Stimulated activated effector memory CD8-positive, alpha-beta T cell treated with anti-CD3 and anti-CD28 coated beads, Interleukin-12 subunit alpha, Interleukin-12 subunit beta, amount 100 ng/mL, for 72 hours (primary cell): Measurements from ENCODE around the gene PUS10.
"Not testable (repeated sequence)": the region's sequence is repeated elsewhere in the genome, so short reads cannot be mapped to it uniquely, and the experiment has no call there.

Experiments
- ATAC-seq: fragments of 150-1000 bp; cut with Tn5 transposase; 2 replicates; pipeline ENCODE4 v1.10.0; 2021
- DNase-seq, 2 donors: peaks; one replicate each; pipeline ENCODE4 v3.0.0; 2021 to 2022; ENCODE audit warnings: low spot score in 2 of 2
- H3K27ac Mint-ChIP-seq: one replicate; pipeline ENCODE4 v1.8.0; 2022; ENCODE audit warnings: mild to moderate bottlenecking, mixed read lengths
- H3K36me3 Mint-ChIP-seq: one replicate; pipeline ENCODE4 v1.8.0; 2022; ENCODE audit warnings: mild to moderate bottlenecking, mixed read lengths
- H3K4me1 Mint-ChIP-seq: one replicate; pipeline ENCODE4 v1.8.0; 2022; ENCODE audit warnings: mixed read lengths
- H3K4me3 Mint-ChIP-seq: one replicate; pipeline ENCODE4 v1.8.0; 2022; ENCODE audit warnings: mild to moderate bottlenecking, mixed read lengths
- H3K9me3 Mint-ChIP-seq: one replicate; pipeline ENCODE4 v1.8.0; 2022; ENCODE audit warnings: mixed read lengths

The PUS10 gene

DNA sequence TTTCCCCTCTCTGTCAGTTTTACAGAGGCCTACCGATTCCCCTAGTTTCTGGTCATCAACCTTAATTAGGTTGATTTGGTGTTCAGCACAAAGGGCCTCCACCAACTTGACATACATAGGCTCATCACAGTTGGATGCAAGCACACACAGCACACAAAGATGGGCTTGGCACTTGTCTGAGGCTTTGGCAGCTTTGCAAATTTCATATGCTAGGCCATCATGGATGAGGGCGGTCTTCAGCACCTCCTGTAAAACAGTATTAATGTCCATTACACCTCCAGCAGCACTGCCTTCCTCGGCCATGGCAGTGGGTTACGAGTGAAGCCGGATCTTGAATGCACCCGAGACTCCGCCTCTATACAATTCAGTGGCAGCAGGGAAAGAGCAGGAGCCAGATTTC, 79.8 kb downstream of the PUS10 start:
- Mint-ChIP-seq H3K27ac (no peak overlapping the region), H3K9me3 (no peaks in the 10 kb centered on the region), H3K36me3 (peaks cover 66% of the 10 kb centered on the region), H3K4me1 (peaks cover 34% of the 10 kb centered on the region), H3K4me3 (no peak overlapping the region)
- no peak for ATAC-seq
- DNase-seq, result no peak

DNA sequence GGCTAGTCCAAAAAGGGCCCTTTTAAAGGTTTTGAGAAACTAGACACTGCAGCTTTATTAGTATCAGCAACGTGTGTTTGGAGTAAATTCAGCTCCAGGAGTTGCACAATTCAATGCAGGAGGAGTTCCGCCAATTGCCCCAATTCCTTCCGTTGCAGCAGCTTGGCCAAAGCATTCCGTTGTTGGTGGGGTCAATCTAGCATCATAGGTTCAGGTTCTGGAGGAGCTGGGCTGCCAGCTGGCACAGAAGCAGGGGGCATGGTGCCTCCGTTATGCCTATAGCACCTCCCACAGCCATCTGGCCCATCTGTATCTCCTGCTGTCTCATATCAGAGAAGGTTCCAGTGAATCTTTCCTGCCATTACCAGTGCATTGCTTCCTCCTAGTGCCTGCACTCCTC, 81.3 kb downstream of the PUS10 start:
- Mint-ChIP-seq H3K9me3 (no peaks in the 10 kb centered on the region), H3K4me1 (peaks cover 38% of the 10 kb centered on the region), H3K4me3 (no peak overlapping the region), H3K27ac (no peak overlapping the region), H3K36me3 (peaks cover 68% of the 10 kb centered on the region)
- ATAC-seq, result no peak
- DNase-seq, result no peak

- Mint-ChIP-seq H3K9me3 (no peaks in the 10 kb centered on the region), H3K4me1 (peaks cover 33% of the 10 kb centered on the region), H3K27ac (no peak overlapping the region), H3K36me3 (peaks cover 79% of the 10 kb centered on the region), H3K4me3 (no peak overlapping the region)
- ATAC-seq (no peak), DNase-seq (no peak)
Observed at GRCh38 chr2:60934165-60934722, 83.8 kb downstream of the PUS10 start.

DNA sequence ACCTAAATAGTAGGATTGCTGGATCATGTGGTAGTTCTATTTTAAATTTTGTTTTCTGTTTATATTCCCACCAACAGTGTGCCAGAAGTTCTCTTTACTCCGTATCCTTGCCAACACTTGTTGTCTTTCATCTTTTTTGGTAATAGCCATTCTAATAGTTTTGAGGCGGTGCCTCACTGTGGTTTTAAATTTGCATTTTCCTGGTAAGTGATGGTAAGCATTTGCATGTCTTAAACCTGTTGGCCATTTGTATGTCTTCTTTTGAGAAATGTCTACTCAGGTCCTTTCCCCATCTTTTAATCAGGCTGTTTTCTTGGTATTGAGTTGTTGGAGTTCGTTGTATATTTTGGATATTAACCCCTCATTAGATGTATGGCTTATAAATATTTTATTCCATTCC, 85.1 kb downstream of the PUS10 start:
- peaks cover 20% of the 10 kb centered on the region for H3K4me1 Mint-ChIP-seq
- H3K36me3 Mint-ChIP-seq, result peaks cover 76% of the 10 kb centered on the region
- no peaks in the 10 kb centered on the region for H3K9me3 Mint-ChIP-seq
- ATAC-seq, result no peak
- H3K4me3 Mint-ChIP-seq, result no peak overlapping the region
- H3K27ac Mint-ChIP-seq, result no peak overlapping the region
- DNase-seq, result no peak

DNA sequence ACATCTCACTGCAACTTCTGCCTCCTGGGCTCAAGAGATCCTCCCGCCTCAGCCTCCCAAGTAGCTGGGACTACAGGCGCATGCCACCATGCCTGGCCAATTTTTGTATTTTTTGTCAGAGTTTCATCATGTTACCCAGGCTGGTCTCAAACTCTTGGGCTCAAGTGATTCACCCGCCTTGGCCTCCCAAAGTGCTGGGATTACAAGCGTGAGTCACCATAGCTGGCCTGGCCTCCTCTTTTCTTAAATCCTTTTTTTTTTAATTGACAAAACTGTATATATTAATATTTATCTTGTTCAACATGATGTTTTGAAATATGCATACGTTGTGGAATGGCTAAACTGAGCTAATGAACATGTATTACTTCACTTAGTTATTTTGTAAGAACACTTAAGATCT, 86.0 kb downstream of the PUS10 start:
- not testable (repeated sequence) for DNase-seq, ATAC-seq, H3K4me3 Mint-ChIP-seq, H3K9me3 Mint-ChIP-seq
- Mint-ChIP-seq H3K4me1 (peaks cover 18% of the 10 kb centered on the region), H3K36me3 (peaks cover 79% of the 10 kb centered on the region), H3K27ac (peak overlapping the region; percentile 40)

DNA sequence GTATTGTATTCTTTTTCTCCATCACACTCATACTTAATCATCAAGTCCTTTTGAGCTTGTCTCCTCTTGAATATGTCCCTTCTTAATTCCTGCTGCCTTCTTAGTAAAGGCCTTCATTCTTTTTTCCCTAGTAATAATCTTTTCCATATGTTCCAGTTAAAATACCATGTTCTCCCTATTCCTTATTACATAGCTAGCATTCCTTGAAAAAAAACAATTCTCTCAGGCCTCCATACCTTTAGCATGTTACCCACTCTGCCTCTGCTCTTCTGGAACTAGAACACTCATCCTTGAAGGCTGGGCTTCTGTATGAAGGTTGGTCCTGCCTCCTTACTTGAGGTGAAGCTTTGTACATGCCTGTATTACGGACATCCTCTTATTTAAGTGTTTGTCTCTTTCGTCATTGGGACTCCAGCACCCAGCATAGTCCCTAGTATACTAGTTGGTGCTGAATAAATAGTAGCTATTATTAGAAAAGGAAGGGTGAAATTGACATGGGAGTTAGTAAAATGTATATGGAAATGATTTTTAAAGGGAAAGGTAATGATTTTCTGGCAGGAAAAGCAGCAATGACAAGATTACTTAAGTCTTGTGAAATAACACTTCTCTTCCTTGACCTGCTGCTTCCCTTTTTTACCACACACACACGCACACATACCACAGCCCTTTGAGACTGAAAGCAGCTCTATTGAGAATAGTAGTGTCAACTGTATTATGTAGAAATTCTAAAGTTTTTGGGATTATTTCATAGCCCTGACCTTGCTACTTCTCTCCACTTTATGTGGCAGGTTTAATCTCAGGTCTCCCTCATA, 91.1 kb downstream of the PUS10 start:
- no peaks in the 10 kb centered on the region for H3K9me3 Mint-ChIP-seq
- H3K36me3 Mint-ChIP-seq, result peaks cover 86% of the 10 kb centered on the region
- peak overlapping the region; percentile 12 for H3K27ac Mint-ChIP-seq
- no peak for DNase-seq
- H3K4me1 Mint-ChIP-seq, result peaks cover 20% of the 10 kb centered on the region
- no peak overlapping the region for H3K4me3 Mint-ChIP-seq
- no peak for ATAC-seq

- Mint-ChIP-seq H3K27ac (peak overlapping the region; percentile 12), H3K4me3 (no peak overlapping the region), H3K9me3 (no peaks in the 10 kb centered on the region), H3K36me3 (peaks cover 86% of the 10 kb centered on the region), H3K4me1 (peaks cover 20% of the 10 kb centered on the region)
- DNase-seq (no peak), ATAC-seq (no peak)
Observed at GRCh38 chr2:60925994-60926740, 91.9 kb downstream of the PUS10 start.

DNA sequence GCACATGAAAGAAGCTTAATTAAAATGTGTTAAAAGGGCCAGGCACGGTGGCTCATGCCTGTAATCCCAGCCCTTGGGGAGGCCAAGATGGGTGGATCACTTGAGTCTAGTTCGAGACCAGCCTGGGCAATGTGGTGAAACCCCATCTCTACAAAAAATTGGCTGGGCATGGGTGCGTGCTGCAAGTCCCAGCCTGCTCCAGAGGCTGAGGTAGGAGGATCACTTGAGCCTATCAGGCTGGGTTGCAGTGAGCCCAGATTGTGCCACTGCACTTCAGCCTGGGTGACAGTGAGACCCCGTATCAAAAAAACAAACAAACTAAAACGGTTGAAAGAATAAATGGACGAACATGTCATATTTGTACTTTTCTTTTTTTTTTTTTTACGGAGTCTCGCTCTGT, 110.7 kb downstream of the PUS10 start:
- no peak overlapping the region for H3K27ac Mint-ChIP-seq
- H3K4me3 Mint-ChIP-seq, result no peak overlapping the region
- peaks cover 100% of the 10 kb centered on the region for H3K36me3 Mint-ChIP-seq
- ATAC-seq, result no peak
- peaks cover 7% of the 10 kb centered on the region for H3K4me1 Mint-ChIP-seq
- no peak for DNase-seq
- no peaks in the 10 kb centered on the region for H3K9me3 Mint-ChIP-seq

- no peak for DNase-seq
- H3K36me3 Mint-ChIP-seq, result peaks cover 100% of the 10 kb centered on the region
- ATAC-seq, result no peak
- no peak overlapping the region for H3K4me3 Mint-ChIP-seq
- no peaks in the 10 kb centered on the region for H3K9me3 Mint-ChIP-seq
- no peak overlapping the region for H3K27ac Mint-ChIP-seq
- peaks cover 7% of the 10 kb centered on the region for H3K4me1 Mint-ChIP-seq
Observed at GRCh38 chr2:60906395-60906794, 111.7 kb downstream of the PUS10 start.

GRCh38 chr2:60905867-60906266, 112.2 kb downstream of the PUS10 start:
- Mint-ChIP-seq H3K36me3 (peaks cover 100% of the 10 kb centered on the region), H3K27ac (peak overlapping the region; percentile 60)
- H3K9me3 Mint-ChIP-seq, DNase-seq, H3K4me3 Mint-ChIP-seq, ATAC-seq, H3K4me1 Mint-ChIP-seq: not testable (repeated sequence)

DNA sequence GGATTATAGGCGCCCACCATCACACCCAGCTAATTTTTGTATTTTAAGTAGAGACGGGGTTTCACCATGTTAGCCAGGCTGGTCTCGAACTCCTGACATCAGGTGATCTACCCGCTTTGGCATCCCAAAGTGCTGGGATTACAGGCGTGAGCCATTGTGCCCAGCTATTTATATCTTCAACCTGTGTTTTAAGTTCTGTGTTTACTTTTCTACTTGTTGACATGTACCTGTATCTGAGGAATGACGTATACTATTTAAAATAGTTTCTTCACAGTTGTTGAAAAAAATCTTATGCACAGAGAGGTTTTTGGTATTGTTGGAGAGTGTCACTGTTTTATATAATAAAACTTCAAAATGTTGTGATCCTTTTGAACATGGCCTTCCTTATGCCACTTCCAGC, 116.8 kb downstream of the PUS10 start:
- H3K9me3 Mint-ChIP-seq, H3K4me3 Mint-ChIP-seq, ATAC-seq, DNase-seq, H3K27ac Mint-ChIP-seq: not testable (repeated sequence)
- Mint-ChIP-seq H3K36me3 (peaks cover 100% of the 10 kb centered on the region), H3K4me1 (peaks cover 32% of the 10 kb centered on the region)

DNA sequence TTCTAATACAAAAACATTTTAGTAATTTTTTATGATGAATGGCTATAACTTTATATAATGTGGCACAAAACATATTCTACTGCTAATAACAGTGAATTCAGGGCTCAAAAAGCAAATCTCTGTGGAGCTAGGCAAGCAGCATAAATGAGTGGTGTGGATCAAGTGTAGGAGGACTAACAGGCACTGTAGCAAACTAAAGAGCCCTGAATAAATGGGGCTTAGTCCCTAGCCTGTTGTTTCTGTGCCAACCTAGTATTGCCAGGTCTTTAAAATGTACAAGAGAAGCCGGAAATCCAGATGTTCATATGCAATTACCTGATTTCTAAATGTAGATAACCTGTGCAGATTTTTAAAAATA, 118.2 kb downstream of the PUS10 start:
- Mint-ChIP-seq H3K27ac (peak overlapping the region; percentile 86), H3K4me3 (peak overlapping the region; percentile 45), H3K36me3 (peaks cover 100% of the 10 kb centered on the region), H3K4me1 (peaks cover 29% of the 10 kb centered on the region), H3K9me3 (no peaks in the 10 kb centered on the region)
- ATAC-seq (peak; percentile 49), DNase-seq (no peak)

- ATAC-seq, result peak; percentile 84
- H3K27ac Mint-ChIP-seq, result peak overlapping the region; percentile 86
- no peaks in the 10 kb centered on the region for H3K9me3 Mint-ChIP-seq
- peak overlapping the region; percentile 45 for H3K4me3 Mint-ChIP-seq
- peaks cover 100% of the 10 kb centered on the region for H3K36me3 Mint-ChIP-seq
- DNase-seq, result peak in 1 of 2 donors; percentile 63
- peaks cover 29% of the 10 kb centered on the region for H3K4me1 Mint-ChIP-seq
Observed at GRCh38 chr2:60899230-60899891, 118.7 kb downstream of the PUS10 start.

- peak overlapping the region; percentile 86 for H3K27ac Mint-ChIP-seq
- no peak for DNase-seq
- peaks cover 33% of the 10 kb centered on the region for H3K4me1 Mint-ChIP-seq
- no peak for ATAC-seq
- H3K36me3 Mint-ChIP-seq, result peaks cover 100% of the 10 kb centered on the region
- no peaks in the 10 kb centered on the region for H3K9me3 Mint-ChIP-seq
- peak overlapping the region; percentile 45 for H3K4me3 Mint-ChIP-seq
Observed at GRCh38 chr2:60898567-60898966, 119.5 kb downstream of the PUS10 start.
